Breast epithelium (tissue), 4 donors: ENCODE data around the gene FGF5. TPM values are rescaled to one million over a fixed set of nuclear protein-coding genes. Genes with fewer than 3 reads are reported as not detected.
"Not testable (repeated sequence)": the region's sequence is repeated elsewhere in the genome, so short reads cannot be mapped to it uniquely, and the experiment has no call there.

ENCODE experiments used
- DNase-seq, 2 donors: peaks; one replicate each; pipeline ENCODE4 v3.0.0-alpha.2; 2019; ENCODE audit warnings: low spot score in 2 of 2
- H3K27ac ChIP-seq, 2 donors: fragments of 200-600 bp; sonication (generic) in 1 of 2; one replicate each; pipeline ENCODE4 v1.5.1; 2016 to 2019; ENCODE audit warnings: mild to moderate bottlenecking in 1 of 2
- H3K27me3 ChIP-seq, 2 donors: fragments of 200-600 bp; sonication (generic) in 1 of 2; one replicate each; pipeline versions ENCODE4 v1.5.1 to v1.6.0; 2017 to 2019; ENCODE audit warnings: control low read depth in 1 of 2, mild to moderate bottlenecking in 1 of 2
- H3K36me3 ChIP-seq: fragments of 200-600 bp; one replicate; pipeline ENCODE4 v1.5.1; 2019
- H3K4me1 ChIP-seq, 2 donors: fragments of 200-600 bp; sonication (generic); one replicate each; pipeline ENCODE4 v1.5.1; 2016 to 2019; ENCODE audit warnings: control low read depth in 1 of 2
- H3K4me3 ChIP-seq, 3 donors: fragments of 200-600 bp; sonication (generic); 1 replicate in 2 of 3; 2 replicates in 1 of 3; pipeline ENCODE4 v1.5.1; 2016 to 2019; ENCODE audit warnings: mild to moderate bottlenecking in 3 of 3, moderate library complexity in 2 of 3
- H3K9me3 ChIP-seq, 2 donors: fragments of 200-600 bp; sonication (generic) in 1 of 2; one replicate each; pipeline ENCODE4 v1.5.1; 2016 to 2019; ENCODE audit warnings: control low read depth in 1 of 2
- CTCF ChIP-seq, 3 donors: fragments of 450-650 bp; IDR thresholded peaks; one replicate each; pipeline ENCODE4 v1.5.1; 2016 to 2017; ENCODE audit warnings: antibody characterized with exemption in 3 of 3, mild to moderate bottlenecking in 3 of 3, moderate library complexity in 3 of 3
- POLR2A ChIP-seq: fragments of 450-650 bp; IDR thresholded peaks from one replicate; pipeline ENCODE4 v1.6.1; 2016; ENCODE audit warnings: antibody characterized with exemption, mild to moderate bottlenecking, moderate library complexity
- POLR2AphosphoS5 ChIP-seq, 3 donors: sonication (generic); formaldehyde crosslinking; IDR thresholded peaks; one replicate each; pipeline ENCODE4 v1.6.1; 2017; ENCODE audit warnings: antibody characterized with exemption in 3 of 3
- intact Hi-C: fragments of 100-400 bp; cut with DNase I; formaldehyde crosslinking; loops from one replicate; pipeline ENCODE4 v1.15.1; 2023; ENCODE audit warnings: low total_unique reads
- total RNA-seq, 3 donors: library from RNA; depleted of rRNA; stranded (reverse); fragments of >200 nt; gene quantifications; one replicate each; pipeline ENCODE4 v1.1.0, GENCODE V29; 2016

The FGF5 gene
- total RNA-seq, 3 donors from 2014 or later = not detected

- no peak overlapping the region for H3K4me3 ChIP-seq
- no peak for DNase-seq
- H3K36me3 ChIP-seq = no peaks in the 10 kb centered on the region
- H3K9me3 ChIP-seq = no peaks in the 10 kb centered on the region
- H3K4me1 ChIP-seq = no peaks in the 10 kb centered on the region
- no peaks in the 10 kb centered on the region for H3K27me3 ChIP-seq
- intact Hi-C loops = no loop called here
- no peak overlapping the region for H3K27ac ChIP-seq
- TF ChIP-seq POLR2AphosphoS5 (IDR thresholded peaks at IDR 0.05) = no peak
- TF ChIP-seq CTCF (IDR thresholded peaks at IDR 0.05) = no peak
- no peak for TF ChIP-seq POLR2A
Measured at GRCh38 chr4:80308466-80308822, 42.0 kb downstream of the FGF5 start.

GRCh38 chr4:80309294-80310004, 43.0 kb downstream of the FGF5 start:
- TF ChIP-seq POLR2AphosphoS5 (IDR thresholded peaks at IDR 0.05) = no peak
- no peak for TF ChIP-seq CTCF (IDR thresholded peaks at IDR 0.05)
- no peak for TF ChIP-seq POLR2A
- Histone ChIP-seq H3K27me3 (no peaks in the 10 kb centered on the region), H3K9me3 (no peaks in the 10 kb centered on the region), H3K4me1 (no peaks in the 10 kb centered on the region), H3K27ac (no peak overlapping the region), H3K36me3 (no peaks in the 10 kb centered on the region), H3K4me3 (no peak overlapping the region)
- intact Hi-C loops = no loop called here
- no peak for DNase-seq

- TF ChIP-seq POLR2AphosphoS5 (IDR thresholded peaks at IDR 0.05) = no peak
- intact Hi-C loops = no loop called here
- Histone ChIP-seq H3K36me3 (no peaks in the 10 kb centered on the region), H3K9me3 (no peaks in the 10 kb centered on the region), H3K4me1 (no peaks in the 10 kb centered on the region), H3K27ac (no peak overlapping the region), H3K4me3 (no peak overlapping the region), H3K27me3 (no peaks in the 10 kb centered on the region)
- DNase-seq = no peak
Measured at GRCh38 chr4:80311130-80311529, 44.7 kb downstream of the FGF5 start.

- Histone ChIP-seq H3K36me3 (no peaks in the 10 kb centered on the region), H3K27me3 (no peaks in the 10 kb centered on the region), H3K27ac (no peak overlapping the region), H3K4me1 (no peaks in the 10 kb centered on the region), H3K4me3 (no peak overlapping the region), H3K9me3 (no peaks in the 10 kb centered on the region)
- TF ChIP-seq POLR2A = no peak
- no peak for TF ChIP-seq CTCF (IDR thresholded peaks at IDR 0.05)
- no peak for DNase-seq
- intact Hi-C loops = no loop called here
Measured at GRCh38 chr4:80312124-80312523, 45.7 kb downstream of the FGF5 start.

- no peak for TF ChIP-seq POLR2AphosphoS5 (IDR thresholded peaks at IDR 0.05)
- no peak for TF ChIP-seq CTCF (IDR thresholded peaks at IDR 0.05)
- TF ChIP-seq POLR2A = no peak
- H3K27me3 ChIP-seq = no peaks in the 10 kb centered on the region
- H3K4me1 ChIP-seq = no peaks in the 10 kb centered on the region
- H3K27ac ChIP-seq = no peak overlapping the region
- H3K9me3 ChIP-seq = no peaks in the 10 kb centered on the region
- no peak for DNase-seq
- H3K36me3 ChIP-seq = no peaks in the 10 kb centered on the region
- H3K4me3 ChIP-seq = no peak overlapping the region
- intact Hi-C loops = no loop called here
Measured at GRCh38 chr4:80313627-80314026, 47.2 kb downstream of the FGF5 start.

GRCh38 chr4:80315848-80316247, 49.4 kb downstream of the FGF5 start:
- H3K36me3 ChIP-seq, H3K27ac ChIP-seq, H3K4me3 ChIP-seq, H3K27me3 ChIP-seq, DNase-seq, H3K9me3 ChIP-seq, intact Hi-C loops, H3K4me1 ChIP-seq: not testable (repeated sequence)
